ENCODE results near the gene ZNF638. TPM values are rescaled to one million over a fixed set of nuclear protein-coding genes. Genes with fewer than 3 reads are reported as not detected.
A peak's percentile ranks its signal among the peaks of the same experiment; 100 is the strongest.

The ZNF638 gene
- total RNA-seq, 1 donor from 2014 or later, result 91.7 TPM

GRCh38 chr2:71473346-71474031, 141.9 kb downstream of the ZNF638 start:
- no peak overlapping the region for H2AFZ ChIP-seq (ENCODE audit: low read depth, low read length)
- H3K4me3 ChIP-seq (ENCODE audit: insufficient read depth, low read depth, low read length), result no peak overlapping the region
- no peak overlapping the region for H3K9ac ChIP-seq (ENCODE audit: low read length)
- Mint-ChIP-seq H3K36me3 (ENCODE audit: low read depth, unreplicated experiment) (peaks cover 21% of the 10 kb centered on the region), H3K4me3 (ENCODE audit: unreplicated experiment) (no peak overlapping the region), H3K4me1 (ENCODE audit: low read depth, unreplicated experiment) (peaks cover 53% of the 10 kb centered on the region), H3K9me3 (ENCODE audit: unreplicated experiment) (no peaks in the 10 kb centered on the region), H3K27ac (ENCODE audit: unreplicated experiment) (peak overlapping the region; percentile 65), H3K27me3 (ENCODE audit: low read depth, unreplicated experiment) (no peaks in the 10 kb centered on the region)
- no peaks in the 10 kb centered on the region for H4K20me1 ChIP-seq (ENCODE audit: insufficient read depth, low read length)
- peaks cover 3% of the 10 kb centered on the region for H3K27me3 ChIP-seq (ENCODE audit: insufficient read depth, low read length)
- H3K27ac ChIP-seq (ENCODE audit: low read depth, low read length), result no peak overlapping the region
- H3K79me2 ChIP-seq (ENCODE audit: insufficient read depth, low read length), result no peaks in the 10 kb centered on the region
- peak overlapping the region; percentile 26 for H3K4me2 ChIP-seq (ENCODE audit: low read length)
- no peaks in the 10 kb centered on the region for H3K36me3 ChIP-seq (ENCODE audit: insufficient read depth, low read length)
- H3K9me3 ChIP-seq (ENCODE audit: insufficient read depth, low read depth, low read length), result no peaks in the 10 kb centered on the region
- FAIRE-seq, result no peak
- DNase-seq (ENCODE audit: low read depth), result no peak
- no peak for TF ChIP-seq EZH2 (IDR thresholded peaks at IDR 0.05; ENCODE audit: insufficient read depth, low read length)
- TF ChIP-seq CTCF (IDR thresholded peaks at IDR 0.05; ENCODE audit: insufficient read depth, low read depth, low read length), result no peak
- peaks cover 9% of the 10 kb centered on the region for H3K4me1 ChIP-seq (ENCODE audit: insufficient read depth, low read length)

- no peak for FAIRE-seq
- H3K27me3 Mint-ChIP-seq (ENCODE audit: low read depth, unreplicated experiment), result no peaks in the 10 kb centered on the region
- peaks cover 46% of the 10 kb centered on the region for H3K4me1 Mint-ChIP-seq (ENCODE audit: low read depth, unreplicated experiment)
- no peak overlapping the region for H3K4me2 ChIP-seq (ENCODE audit: low read length)
- H3K36me3 ChIP-seq (ENCODE audit: insufficient read depth, low read length), result no peaks in the 10 kb centered on the region
- H3K27ac Mint-ChIP-seq (ENCODE audit: unreplicated experiment), result peak overlapping the region; percentile 35
- peaks cover under 1% of the 10 kb centered on the region for H3K9me3 Mint-ChIP-seq (ENCODE audit: unreplicated experiment)
- H3K79me2 ChIP-seq (ENCODE audit: insufficient read depth, low read length), result no peaks in the 10 kb centered on the region
- peaks cover 9% of the 10 kb centered on the region for H3K4me1 ChIP-seq (ENCODE audit: insufficient read depth, low read length)
- no peaks in the 10 kb centered on the region for H3K27me3 ChIP-seq (ENCODE audit: insufficient read depth, low read length)
- TF ChIP-seq CTCF (IDR thresholded peaks at IDR 0.05; ENCODE audit: insufficient read depth, low read depth, low read length) (no peak), EZH2 (IDR thresholded peaks at IDR 0.05; ENCODE audit: insufficient read depth, low read length) (no peak)
- no peak for DNase-seq (ENCODE audit: low read depth)
- no peaks in the 10 kb centered on the region for H4K20me1 ChIP-seq (ENCODE audit: insufficient read depth, low read length)
- no peak overlapping the region for H3K4me3 ChIP-seq (ENCODE audit: insufficient read depth, low read depth, low read length)
- H3K36me3 Mint-ChIP-seq (ENCODE audit: low read depth, unreplicated experiment), result peaks cover 23% of the 10 kb centered on the region
- H3K9ac ChIP-seq (ENCODE audit: low read length), result no peak overlapping the region
- no peak overlapping the region for H3K4me3 Mint-ChIP-seq (ENCODE audit: unreplicated experiment)
- H2AFZ ChIP-seq (ENCODE audit: low read depth, low read length), result no peak overlapping the region
- no peak overlapping the region for H3K27ac ChIP-seq (ENCODE audit: low read depth, low read length)
- no peaks in the 10 kb centered on the region for H3K9me3 ChIP-seq (ENCODE audit: insufficient read depth, low read depth, low read length)
Observed at GRCh38 chr2:71474116-71474743, 142.6 kb downstream of the ZNF638 start.
